ENCODE measurements around the gene KCTD21.

The KCTD21 gene

DNA sequence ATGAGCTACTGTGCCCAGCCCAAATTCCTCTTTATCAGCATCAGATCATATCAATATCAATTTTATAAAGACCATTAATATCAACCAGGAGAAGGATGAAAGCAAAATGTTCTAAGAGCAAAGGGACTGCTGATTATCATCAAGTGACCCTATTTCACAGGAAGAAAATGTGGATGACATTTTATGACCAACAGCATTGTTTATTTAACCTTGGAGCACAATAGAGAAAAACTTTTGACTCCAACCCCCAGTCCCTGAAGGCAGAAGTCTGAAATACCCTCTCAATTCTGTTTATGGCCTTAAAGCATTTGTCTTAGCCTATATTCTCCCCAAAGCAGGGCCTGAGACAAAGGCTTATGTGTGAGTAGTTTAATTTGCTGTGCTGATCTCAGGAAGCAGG is 37.7 kb downstream of the KCTD21 start:
- Histone ChIP-seq H3K36me3 (ENCODE audit: insufficient read depth, low read length) (peaks cover 4% of the 10 kb centered on the region; the same call in 1 of the 2 replicates), H3K9ac (ENCODE audit: low read depth, low read length) (no peak overlapping the region), H3K4me3 (ENCODE audit: low read length) (no peak overlapping the region), H3K27ac (ENCODE audit: low read depth, low read length) (no peak overlapping the region), H3K4me1 (ENCODE audit: insufficient read depth, low read length) (no peaks in the 10 kb centered on the region), H3K9me3 (ENCODE audit: insufficient read depth, low read depth, low read length) (no peaks in the 10 kb centered on the region), H3K27me3 (ENCODE audit: insufficient read depth, low read length) (no peaks in the 10 kb centered on the region)

DNA sequence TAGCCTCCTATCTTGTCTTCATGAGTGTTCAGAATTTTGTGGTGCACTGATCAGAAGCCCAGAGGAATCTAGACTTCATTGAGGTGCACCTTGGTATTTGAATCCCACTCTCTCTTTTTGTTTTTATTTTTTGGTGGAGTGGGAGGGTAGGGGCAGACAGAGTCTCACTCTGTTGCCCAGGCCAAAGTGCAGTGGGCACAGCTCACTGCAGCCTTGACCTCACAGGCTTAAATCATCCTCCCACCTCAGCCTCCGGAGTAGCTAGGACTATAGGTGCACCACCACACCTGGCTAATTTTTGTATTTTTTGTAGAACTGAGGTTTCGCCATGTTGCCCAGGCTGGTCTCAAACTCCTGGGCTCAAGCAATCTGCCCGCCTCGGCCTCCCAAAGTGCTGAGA is 38.1 kb downstream of the KCTD21 start:
- 96% methylated on average over 4 of the region's 4 CpGs for WGBS
- Histone ChIP-seq H3K27me3 (ENCODE audit: insufficient read depth, low read length) (no peaks in the 10 kb centered on the region), H3K4me1 (ENCODE audit: insufficient read depth, low read length) (no peaks in the 10 kb centered on the region), H3K9me3 (ENCODE audit: insufficient read depth, low read depth, low read length) (no peaks in the 10 kb centered on the region), H3K4me3 (ENCODE audit: low read length) (no peak overlapping the region), H3K27ac (ENCODE audit: low read depth, low read length) (no peak overlapping the region), H3K36me3 (ENCODE audit: insufficient read depth, low read length) (peaks cover 4% of the 10 kb centered on the region; the same call in 1 of the 2 replicates), H3K9ac (ENCODE audit: low read depth, low read length) (no peak overlapping the region)

- H3K27me3 ChIP-seq (ENCODE audit: insufficient read depth, low read length): no peaks in the 10 kb centered on the region
- H3K4me3 ChIP-seq (ENCODE audit: low read length): no peak overlapping the region
- WGBS: 100% methylated on average over 1 of the region's 1 CpG
- peaks cover 4% of the 10 kb centered on the region; the same call in 1 of the 2 replicates for H3K36me3 ChIP-seq (ENCODE audit: insufficient read depth, low read length)
- no peaks in the 10 kb centered on the region for H3K9me3 ChIP-seq (ENCODE audit: insufficient read depth, low read depth, low read length)
- no peaks in the 10 kb centered on the region for H3K4me1 ChIP-seq (ENCODE audit: insufficient read depth, low read length)
- no peak overlapping the region for H3K9ac ChIP-seq (ENCODE audit: low read depth, low read length)
- H3K27ac ChIP-seq (ENCODE audit: low read depth, low read length): no peak overlapping the region
These were observed 38.8 kb downstream of the KCTD21 start for GRCh38 chr11:78149646-78150045.

DNA sequence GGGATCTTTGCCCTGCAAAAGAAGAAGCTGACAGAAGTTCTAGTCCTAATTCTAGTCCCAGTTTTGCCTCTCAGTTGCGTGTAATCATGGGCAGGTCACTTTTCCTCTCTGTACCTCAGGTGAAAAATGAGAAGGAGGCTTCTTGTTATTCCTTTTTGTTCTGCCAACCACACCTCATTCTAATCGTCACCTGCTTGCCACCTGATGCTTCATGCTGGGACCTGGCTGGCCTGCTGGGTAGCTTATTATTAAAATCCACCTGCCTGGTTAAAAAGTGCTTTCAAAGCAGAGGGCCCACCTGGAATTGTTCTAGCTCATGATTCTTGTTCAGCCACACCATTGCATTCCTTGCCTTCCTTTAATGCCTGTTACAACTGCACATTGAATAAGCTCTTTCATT is 40.6 kb downstream of the KCTD21 start:
- no peaks in the 10 kb centered on the region for H3K9me3 ChIP-seq (ENCODE audit: insufficient read depth, low read depth, low read length)
- H3K36me3 ChIP-seq (ENCODE audit: insufficient read depth, low read length): peaks cover 15% of the 10 kb centered on the region
- no peaks in the 10 kb centered on the region for H3K27me3 ChIP-seq (ENCODE audit: insufficient read depth, low read length)
- H3K27ac ChIP-seq (ENCODE audit: low read depth, low read length): no peak overlapping the region
- no peak overlapping the region for H3K4me3 ChIP-seq (ENCODE audit: low read length)
- H3K9ac ChIP-seq (ENCODE audit: low read depth, low read length): no peak overlapping the region
- no peaks in the 10 kb centered on the region for H3K4me1 ChIP-seq (ENCODE audit: insufficient read depth, low read length)
- WGBS: 90% methylated on average over 2 of the region's 2 CpGs

DNA sequence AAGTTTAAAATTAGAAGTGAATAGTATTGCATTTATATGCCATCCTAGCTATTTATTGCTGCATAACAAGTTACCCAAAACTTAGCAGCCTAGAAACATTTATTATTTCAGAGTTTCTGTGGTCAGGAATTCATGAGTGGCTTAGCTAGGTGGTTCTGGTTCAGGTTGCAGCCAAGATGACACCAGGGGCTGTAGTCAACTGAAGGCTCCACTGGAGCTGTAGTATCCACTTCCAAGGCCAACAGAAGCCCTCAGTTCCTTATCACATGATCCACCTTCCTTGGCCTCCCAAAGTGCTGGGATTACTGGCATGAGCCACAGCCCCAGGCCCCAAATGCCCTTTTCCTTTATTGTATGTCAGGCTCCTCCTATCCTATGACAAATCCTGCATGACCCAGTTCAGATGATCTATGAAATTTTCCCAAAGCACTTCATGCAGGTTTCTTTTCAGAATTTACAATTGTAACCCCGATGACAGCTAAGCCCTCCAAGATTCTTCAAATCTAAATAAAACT is 42.9 kb downstream of the KCTD21 start:
- H3K4me1 ChIP-seq (ENCODE audit: insufficient read depth, low read length): no peaks in the 10 kb centered on the region
- H3K4me3 ChIP-seq (ENCODE audit: low read length): no peak overlapping the region
- no peak overlapping the region for H3K9ac ChIP-seq (ENCODE audit: low read depth, low read length)
- H3K27ac ChIP-seq (ENCODE audit: low read depth, low read length): no peak overlapping the region
- WGBS: 87% methylated on average over 1 of the region's 1 CpG
- no peaks in the 10 kb centered on the region for H3K9me3 ChIP-seq (ENCODE audit: insufficient read depth, low read depth, low read length)
- peaks cover 24% of the 10 kb centered on the region for H3K36me3 ChIP-seq (ENCODE audit: insufficient read depth, low read length)
- no peaks in the 10 kb centered on the region for H3K27me3 ChIP-seq (ENCODE audit: insufficient read depth, low read length)

DNA sequence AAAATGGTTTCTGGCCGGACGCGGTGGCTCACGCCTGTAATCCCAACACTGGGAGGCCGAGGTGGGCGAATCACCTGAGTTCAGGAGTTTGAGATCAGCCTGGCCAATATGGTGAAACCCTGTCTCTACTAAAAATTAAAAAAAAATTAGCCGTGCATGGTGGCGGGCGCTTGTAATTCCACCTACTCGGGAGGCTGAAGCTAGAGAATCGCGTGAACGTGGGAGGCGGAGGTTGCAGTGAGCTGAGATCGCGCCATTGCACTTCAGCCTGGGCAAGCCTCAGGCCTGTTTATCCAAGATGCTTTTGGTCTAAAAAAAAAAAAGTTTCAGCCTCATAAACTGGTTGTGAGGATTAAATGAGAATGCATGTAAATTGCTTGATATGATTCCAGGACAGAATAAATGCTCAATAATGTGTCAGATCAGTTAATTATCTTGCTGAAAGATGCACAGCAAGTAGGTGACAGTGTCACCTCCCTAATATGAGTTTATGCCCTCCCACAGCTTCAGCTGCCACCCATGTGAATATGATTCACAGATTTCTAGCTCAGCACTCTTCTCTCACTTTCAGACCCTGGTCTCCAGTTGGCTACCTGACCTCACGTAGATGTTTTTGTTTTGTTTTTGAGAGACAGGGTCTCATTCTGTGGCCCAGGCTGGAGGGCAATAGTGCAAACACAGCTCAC is 47.9 kb downstream of the KCTD21 start:
- peak overlapping the region; percentile 86 for H3K4me3 ChIP-seq (ENCODE audit: low read length)
- WGBS: 61% methylated on average over 17 of the region's 17 CpGs
- H3K4me1 ChIP-seq (ENCODE audit: insufficient read depth, low read length): peaks cover 5% of the 10 kb centered on the region; the same call in 1 of the 2 replicates
- H3K27me3 ChIP-seq (ENCODE audit: insufficient read depth, low read length): no peaks in the 10 kb centered on the region
- H3K27ac ChIP-seq (ENCODE audit: low read depth, low read length): no peak overlapping the region
- H3K9me3 ChIP-seq (ENCODE audit: insufficient read depth, low read depth, low read length): no peaks in the 10 kb centered on the region
- peaks cover 45% of the 10 kb centered on the region for H3K36me3 ChIP-seq (ENCODE audit: insufficient read depth, low read length)
- H3K9ac ChIP-seq (ENCODE audit: low read depth, low read length): peak overlapping the region; percentile 95

DNA sequence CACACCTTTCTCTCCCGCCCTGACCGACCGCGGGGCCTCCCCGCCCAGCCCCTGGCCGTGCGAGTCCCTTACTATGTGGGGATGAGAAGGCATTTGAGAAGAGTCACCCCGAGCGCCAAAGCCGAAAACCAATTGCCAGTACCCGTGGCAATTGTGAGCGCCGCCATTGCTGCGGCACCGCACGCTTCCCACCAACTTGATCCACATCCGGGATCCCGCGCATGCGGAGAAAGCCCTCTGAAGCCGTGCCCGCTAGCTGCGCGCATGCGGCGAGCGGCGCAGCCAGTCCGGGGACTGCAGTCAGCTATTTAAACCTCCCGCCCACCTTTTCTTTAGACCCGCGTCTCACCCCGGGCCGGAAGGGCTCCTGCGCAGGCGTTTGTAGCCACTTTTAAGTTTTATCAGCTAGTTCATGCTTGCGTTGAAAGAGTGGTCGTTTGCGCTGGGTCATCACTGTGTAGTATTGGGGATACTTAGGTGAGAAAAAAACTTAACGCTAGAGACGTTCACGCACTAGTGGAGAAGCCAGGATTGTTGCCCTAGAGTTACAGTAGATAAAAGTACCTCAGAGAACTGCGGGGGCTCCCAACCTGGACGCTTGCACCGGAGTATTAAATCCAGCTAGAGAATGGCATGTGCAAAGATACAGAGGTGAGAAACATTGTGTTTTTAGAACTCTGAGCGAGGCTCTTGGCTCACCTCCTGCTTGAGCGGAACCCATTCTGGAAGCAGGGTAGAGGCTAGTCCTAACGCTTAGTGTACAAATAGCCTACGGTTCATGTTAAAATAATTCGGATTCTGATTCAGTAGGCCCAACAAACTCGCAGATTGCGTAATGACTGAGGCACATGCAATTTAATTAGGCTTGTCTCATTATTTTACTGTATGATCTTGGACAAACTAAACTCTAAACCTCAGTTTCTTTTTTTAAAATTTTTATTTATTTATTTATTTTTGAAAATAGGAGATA is 48.7 kb downstream of the KCTD21 start, which contains the start of gene ALG8:
Gene ALG8 (minus strand): TSS at position 205 of the 970 bp plus-strand sequence. CDS start 38 bp downstream, at position 167.
- H3K27ac ChIP-seq (ENCODE audit: low read depth, low read length): peak within 1 kb of the TSS; percentile 80
- 4% methylated on average over 52 of the region's 52 CpGs for WGBS

DNA sequence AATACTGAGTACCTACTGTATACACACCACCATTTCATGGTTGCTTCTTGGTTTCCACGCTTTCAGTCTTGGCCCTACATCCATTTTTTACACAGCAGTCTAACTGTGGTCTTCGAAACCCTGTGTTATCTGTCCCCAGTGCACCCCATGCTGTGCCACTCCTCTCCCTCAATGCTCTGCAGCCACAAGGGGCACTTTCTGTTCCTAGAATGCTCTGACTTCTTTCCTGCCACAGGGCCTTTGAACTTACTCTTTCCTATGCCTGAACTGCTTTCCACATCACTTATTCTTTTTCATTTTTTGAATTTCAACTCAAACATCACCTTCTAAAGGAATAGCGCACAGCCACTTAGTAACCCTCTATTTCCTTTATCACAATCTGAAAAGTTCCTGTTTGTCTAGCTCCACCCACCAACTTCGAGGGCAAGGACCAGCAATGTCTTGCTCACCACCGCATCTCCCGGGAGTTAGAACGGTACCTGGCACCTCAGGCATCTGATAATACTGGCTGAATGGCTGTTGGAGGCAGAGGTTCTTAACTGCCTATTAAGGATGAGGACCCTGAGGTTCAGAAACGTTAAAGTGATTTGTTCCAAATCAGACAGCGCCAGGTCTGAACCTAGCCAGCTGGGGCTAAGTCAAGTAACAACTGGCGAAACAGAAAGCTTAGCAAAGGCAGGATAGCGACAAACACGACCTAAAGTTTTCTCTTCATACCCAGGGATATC is 49.6 kb downstream of the KCTD21 start:
- Histone ChIP-seq H3K27ac (ENCODE audit: low read depth, low read length) (peak overlapping the region; percentile 80), H3K9me3 (ENCODE audit: insufficient read depth, low read depth, low read length) (no peaks in the 10 kb centered on the region), H3K4me3 (ENCODE audit: low read length) (peak overlapping the region; percentile 86), H3K27me3 (ENCODE audit: insufficient read depth, low read length) (no peaks in the 10 kb centered on the region), H3K4me1 (ENCODE audit: insufficient read depth, low read length) (peaks cover 5% of the 10 kb centered on the region; the same call in 1 of the 2 replicates), H3K36me3 (ENCODE audit: insufficient read depth, low read length) (peaks cover 58% of the 10 kb centered on the region), H3K9ac (ENCODE audit: low read depth, low read length) (peak overlapping the region; percentile 95)
- 22% methylated on average over 12 of the region's 12 CpGs for WGBS

More for the DNA sequence above, 48.7 kb downstream of the KCTD21 start, which contains the start of gene ALG8:
- H3K27me3 ChIP-seq (ENCODE audit: insufficient read depth, low read length): no peaks in the 10 kb centered on the region
- H3K9ac ChIP-seq (ENCODE audit: low read depth, low read length): peak within 1 kb of the TSS; percentile 95
- peaks cover 5% of the 10 kb centered on the region; the same call in 1 of the 2 replicates for H3K4me1 ChIP-seq (ENCODE audit: insufficient read depth, low read length)
- H3K4me3 ChIP-seq (ENCODE audit: low read length): peak within 1 kb of the TSS; percentile 86
- H3K36me3 ChIP-seq (ENCODE audit: insufficient read depth, low read length): peaks cover 53% of the 10 kb centered on the region
- no peaks in the 10 kb centered on the region for H3K9me3 ChIP-seq (ENCODE audit: insufficient read depth, low read depth, low read length)

GRCh38 chr11:78138291-78138690 is 50.1 kb downstream of the KCTD21 start:
- Histone ChIP-seq H3K27me3 (ENCODE audit: insufficient read depth, low read length) (no peaks in the 10 kb centered on the region), H3K9me3 (ENCODE audit: insufficient read depth, low read depth, low read length) (no peaks in the 10 kb centered on the region), H3K4me3 (ENCODE audit: low read length) (peak overlapping the region; percentile 86), H3K9ac (ENCODE audit: low read depth, low read length) (no peak overlapping the region), H3K4me1 (ENCODE audit: insufficient read depth, low read length) (peaks cover 5% of the 10 kb centered on the region; the same call in 1 of the 2 replicates), H3K27ac (ENCODE audit: low read depth, low read length) (no peak overlapping the region), H3K36me3 (ENCODE audit: insufficient read depth, low read length) (peaks cover 55% of the 10 kb centered on the region)
- WGBS: 97% methylated on average over 4 of the region's 4 CpGs

DNA sequence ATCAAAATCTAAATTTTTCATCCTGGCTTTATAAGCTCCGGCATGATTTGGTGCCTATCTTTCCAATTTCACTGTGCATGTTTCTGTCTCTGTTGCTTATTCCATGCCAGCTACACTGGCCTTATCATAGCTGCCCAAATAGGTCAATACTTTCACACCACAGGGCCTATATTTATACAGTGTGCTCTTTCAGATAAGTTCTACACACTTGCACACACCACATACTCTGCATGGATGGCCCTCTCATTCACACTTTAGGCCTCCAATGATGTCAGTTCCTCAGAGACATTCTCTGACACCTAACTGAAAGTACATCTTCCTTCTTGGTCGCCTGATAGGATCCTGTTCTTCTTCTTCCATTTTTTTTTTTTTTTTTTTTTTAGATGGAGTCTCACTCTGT is 56.0 kb downstream of the KCTD21 start:
- Histone ChIP-seq H3K27ac (ENCODE audit: low read depth, low read length) (no peak overlapping the region), H3K36me3 (ENCODE audit: insufficient read depth, low read length) (peaks cover 31% of the 10 kb centered on the region), H3K27me3 (ENCODE audit: insufficient read depth, low read length) (no peaks in the 10 kb centered on the region), H3K9ac (ENCODE audit: low read depth, low read length) (no peak overlapping the region), H3K9me3 (ENCODE audit: insufficient read depth, low read depth, low read length) (no peaks in the 10 kb centered on the region), H3K4me1 (ENCODE audit: insufficient read depth, low read length) (no peaks in the 10 kb centered on the region), H3K4me3 (ENCODE audit: low read length) (no peak overlapping the region)
- WGBS: 96% methylated on average over 2 of the region's 2 CpGs
